Aorta (tissue), 5 donors: ENCODE measurements around the gene UTP14C. TPM values are rescaled to one million over a fixed set of nuclear protein-coding genes. Genes with fewer than 3 reads are reported as not detected.

ENCODE experiments used
- ATAC-seq: fragments of 200-7000 bp; cut with Tn5 transposase; one replicate; pipeline ENCODE4 v1.9.1; 2022; ENCODE audit warnings: moderate library complexity; ENCODE audit not compliant: low FRiP score
- DNase-seq, 2 donors: peaks; one replicate each; pipeline ENCODE4 v3.0.0-alpha.2; 2020
- H3K27ac ChIP-seq, 2 donors: one replicate each; pipeline ENCODE4 v1.5.1; 2013; ENCODE audit warnings: low read length in 2 of 2, mild to moderate bottlenecking in 2 of 2, moderate library complexity in 2 of 2, control low read depth in 1 of 2, inconsistent platforms in 1 of 2, low read depth in 1 of 2
- H3K27me3 ChIP-seq, 2 donors: one replicate each; pipeline ENCODE4 v1.6.1; 2013; ENCODE audit warnings: control low read depth in 1 of 2, low read length in 1 of 2, mild to moderate bottlenecking in 1 of 2, moderate library complexity in 1 of 2; ENCODE audit not compliant: insufficient read depth in 2 of 2, control insufficient read depth in 1 of 2
- H3K36me3 ChIP-seq, 2 donors: one replicate each; pipeline ENCODE4 v1.6.1; 2013; ENCODE audit warnings: control low read depth in 1 of 2, low read length in 1 of 2, mild to moderate bottlenecking in 1 of 2; ENCODE audit not compliant: insufficient read depth in 2 of 2, control insufficient read depth in 1 of 2
- H3K4me1 ChIP-seq, 2 donors: one replicate each; pipeline ENCODE4 v1.6.1; 2013; ENCODE audit warnings: low read length in 2 of 2, control low read depth in 1 of 2, mild to moderate bottlenecking in 1 of 2, moderate library complexity in 1 of 2; ENCODE audit not compliant: insufficient read depth in 2 of 2, control insufficient read depth in 1 of 2
- H3K4me3 ChIP-seq, 2 donors: one replicate each; pipeline ENCODE4 v1.5.1; 2013; ENCODE audit warnings: low read length in 2 of 2, control low read depth in 1 of 2, mild to moderate bottlenecking in 1 of 2
- H3K9me3 ChIP-seq: one replicate; pipeline ENCODE4 v1.6.1; 2013; ENCODE audit warnings: mild to moderate bottlenecking, low read length; ENCODE audit not compliant: control insufficient read depth
- WGBS, 2 donors: extraction: QIAGEN DNeasy Blood & Tissue Kit; methylation state at CpG; one replicate each; pipeline ENCODE4 v1.1.7; 2013; 5-methylcytosine and 5-hydroxymethylcytosine counted together
- intact Hi-C, 2 donors: fragments of 100-400 bp; cut with DNase I; formaldehyde crosslinking; loops; one replicate each; pipeline versions ENCODE4 v1.14.2 to v1.15.0; 2022
- polyA plus RNA-seq, 2 donors: library from polyadenylated mRNA; stranded (reverse); fragments of 200-250 nt; gene quantifications; one replicate each; pipeline ENCODE4 v1.2.3, GENCODE V29; 2013
- total RNA-seq, 2 donors: library from RNA; stranded (reverse); fragmentation: NEBNext Ultra II Directional; extraction: Animal tissue kit (Norgen Biotek cat#: 25700); gene quantifications; one replicate each; pipeline ENCODE4 v1.2.1, GENCODE V29; 2021
- donor health status: healthy with polysubstance abuse.
- donor health status: Bipolar disorder and iron deficiency.
- donor health status: DM: no; HTN: no; CAD: no.
- donor health status: DM: no; HTN: no; CAD: no.
- donor health status: DM: yes; HTN: yes; CAD: no.

The UTP14C gene
- total and polyA plus RNA-seq, 4 donors, result 4.4 to 18.0 (median 11.3) TPM

DNA sequence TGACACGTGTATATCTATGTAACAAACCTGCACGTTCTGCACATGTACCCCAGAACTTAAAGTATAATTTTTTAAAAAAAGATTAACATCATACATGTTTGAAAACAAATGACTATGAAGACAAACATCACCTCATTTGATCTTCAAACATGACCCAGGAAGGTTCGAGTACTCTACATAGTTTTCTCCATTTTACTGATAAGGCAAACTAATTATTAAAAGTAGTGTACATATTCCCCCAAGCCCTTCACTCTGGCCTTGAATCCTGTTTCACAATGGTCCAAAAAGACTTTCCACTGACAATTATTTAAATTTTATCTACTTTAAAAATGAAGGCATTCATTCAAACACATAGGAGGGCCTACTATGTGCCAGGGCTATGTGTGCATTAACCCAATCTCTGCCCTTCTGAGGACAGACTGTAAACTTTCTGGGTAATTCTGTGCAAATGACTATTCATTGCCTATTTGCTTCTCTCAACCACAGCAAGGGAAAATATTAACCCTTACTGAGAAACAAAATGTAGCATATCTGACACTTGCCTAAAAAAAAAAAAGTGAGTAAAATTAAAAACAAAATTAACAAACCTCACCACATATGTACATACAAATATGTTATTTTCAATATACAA is 35.4 kb upstream of the UTP14C start:
- ATAC-seq (no peak), DNase-seq (no peak)
- no peaks in the 10 kb centered on the region for H3K4me1 ChIP-seq
- H3K4me3 ChIP-seq, result no peak overlapping the region
- H3K9me3 ChIP-seq, result no peaks in the 10 kb centered on the region
- no peaks in the 10 kb centered on the region for H3K27me3 ChIP-seq
- WGBS, 2 donors, result 91 to 92% methylated on average over 3 of the region's 3 CpGs
- H3K27ac ChIP-seq, result no peak overlapping the region
- no peaks in the 10 kb centered on the region for H3K36me3 ChIP-seq
- intact Hi-C loops, result no loop called here

DNA sequence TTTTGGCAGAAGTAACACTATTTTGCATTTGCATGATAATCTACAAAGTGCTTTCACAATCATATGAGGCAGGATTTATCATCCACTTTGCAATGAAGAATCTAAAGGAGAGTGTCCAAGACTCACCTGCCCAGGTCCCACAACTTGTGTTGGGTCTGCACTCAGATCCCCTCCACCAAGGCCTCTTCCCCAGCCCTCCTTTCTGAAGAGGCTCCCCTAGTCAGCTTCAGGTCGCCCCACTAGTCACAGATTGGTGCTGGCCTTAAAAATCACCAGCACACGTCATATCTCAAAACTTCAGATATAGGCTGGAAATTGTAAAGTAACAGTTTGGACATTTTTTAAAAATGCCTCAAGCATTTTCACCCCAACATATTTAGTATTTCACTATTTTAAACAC is 30.8 kb upstream of the UTP14C start:
- no peak overlapping the region for H3K27ac ChIP-seq
- H3K9me3 ChIP-seq, result no peaks in the 10 kb centered on the region
- H3K36me3 ChIP-seq, result no peaks in the 10 kb centered on the region
- no peak overlapping the region for H3K4me3 ChIP-seq
- no peaks in the 10 kb centered on the region for H3K27me3 ChIP-seq
- peaks cover 0 to 4% of the 10 kb centered on the region in 2 donors for H3K4me1 ChIP-seq
- ATAC-seq, result no peak
- no peak for DNase-seq
- intact Hi-C loops, result no loop called here
- WGBS, 2 donors, result 92 to 95% methylated on average over 2 of the region's 2 CpGs

DNA sequence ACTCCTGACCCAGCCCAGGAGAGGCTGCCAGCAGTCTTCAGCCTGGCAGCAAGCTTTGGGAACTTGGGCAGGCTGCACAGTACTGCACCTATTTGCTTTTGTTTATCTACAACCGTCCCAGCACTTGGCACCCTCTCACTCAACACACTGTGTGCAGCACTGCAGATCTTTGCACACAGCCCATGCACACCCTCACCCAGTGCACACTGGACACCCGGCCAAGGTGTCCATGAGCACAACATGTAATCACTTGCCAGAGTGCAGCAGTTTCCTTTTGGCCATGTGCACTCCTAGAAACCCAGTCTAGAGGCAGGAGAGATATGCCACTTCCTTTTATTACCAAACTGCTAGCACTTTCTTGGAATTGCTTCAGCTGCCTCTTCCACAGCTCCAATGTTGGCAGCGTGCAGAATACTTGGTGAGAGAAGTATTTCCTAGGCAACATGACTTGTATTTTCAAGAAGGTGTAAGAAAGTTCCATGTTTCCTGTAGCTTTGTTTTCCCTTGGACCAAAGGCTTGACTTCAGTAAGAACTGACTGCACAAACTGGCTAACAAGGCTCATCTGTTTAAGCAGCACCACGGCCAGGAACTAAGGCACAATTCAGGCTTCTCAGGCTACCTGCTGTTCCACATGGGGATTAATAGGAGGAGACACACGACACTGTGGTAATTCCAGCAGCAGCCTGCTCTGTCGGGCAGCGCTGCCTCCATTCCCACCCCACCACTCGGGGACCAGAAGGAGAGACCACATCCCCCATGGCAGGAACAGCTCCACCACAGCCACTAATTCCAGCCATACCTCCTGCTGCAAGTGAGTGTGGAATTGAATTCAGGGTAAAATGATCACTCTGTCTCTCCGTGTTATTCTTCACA is 28.6 kb upstream of the UTP14C start:
- H3K27ac ChIP-seq, result no peak overlapping the region
- peak; percentile 78 for ATAC-seq
- intact Hi-C loops, result no loop called here
- no peak overlapping the region for H3K4me3 ChIP-seq
- no peaks in the 10 kb centered on the region for H3K36me3 ChIP-seq
- no peaks in the 10 kb centered on the region for H3K27me3 ChIP-seq
- 9 to 11% methylated on average over 9 of the region's 9 CpGs for WGBS, 2 donors
- DNase-seq, result no peak
- H3K9me3 ChIP-seq, result no peaks in the 10 kb centered on the region
- H3K4me1 ChIP-seq, result peaks cover 0 to 4% of the 10 kb centered on the region in 2 donors

DNA sequence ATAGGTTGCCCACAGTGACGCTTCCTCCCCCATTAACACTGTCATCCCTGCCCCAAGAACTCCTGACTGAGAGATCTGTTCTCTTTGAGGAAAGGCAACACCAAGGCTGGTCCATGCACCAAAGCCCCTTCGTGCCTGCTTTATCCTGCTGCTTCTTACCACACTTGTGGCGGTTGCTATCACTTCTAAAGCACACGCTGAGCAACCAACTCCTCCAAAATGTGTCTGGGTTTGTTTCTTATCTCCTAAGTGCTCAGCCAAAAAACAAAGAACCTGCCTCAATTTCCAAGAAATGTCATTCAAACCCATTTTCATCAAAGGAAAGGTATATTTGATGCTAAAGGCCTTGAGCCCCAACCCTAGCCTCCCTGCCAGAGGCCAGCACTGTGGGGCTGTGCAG is 27.9 kb upstream of the UTP14C start:
- 89 to 94% methylated on average over 4 of the region's 4 CpGs for WGBS, 2 donors
- ATAC-seq, result no peak
- H3K27me3 ChIP-seq, result no peaks in the 10 kb centered on the region
- H3K4me1 ChIP-seq, result peaks cover 0 to 4% of the 10 kb centered on the region in 2 donors
- H3K27ac ChIP-seq, result no peak overlapping the region
- DNase-seq, result no peak
- intact Hi-C loops, result no loop called here
- H3K4me3 ChIP-seq, result no peak overlapping the region
- no peaks in the 10 kb centered on the region for H3K9me3 ChIP-seq
- no peaks in the 10 kb centered on the region for H3K36me3 ChIP-seq

DNA sequence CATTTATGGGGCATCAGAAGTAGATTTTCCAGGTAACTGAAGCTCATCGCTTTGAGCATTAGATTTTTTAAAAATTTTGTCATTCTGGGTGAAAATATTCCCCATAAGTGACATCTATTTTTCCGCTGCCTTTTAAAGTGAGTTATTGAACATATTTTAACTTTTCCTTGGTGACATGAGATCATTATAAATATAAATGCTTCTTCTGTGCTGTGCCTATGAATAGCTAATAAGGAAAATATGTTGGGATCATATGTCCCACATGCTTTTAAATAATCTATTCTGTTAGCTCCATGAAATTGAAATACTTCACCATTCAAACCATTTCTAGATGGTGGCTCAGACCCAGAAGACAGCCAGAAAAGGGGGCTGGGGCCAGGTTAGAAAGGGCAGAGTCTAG is 27.3 kb upstream of the UTP14C start:
- peaks cover 0 to 4% of the 10 kb centered on the region in 2 donors for H3K4me1 ChIP-seq
- intact Hi-C loops, result no loop called here
- 97 to 98% methylated on average over 2 of the region's 2 CpGs for WGBS, 2 donors
- H3K36me3 ChIP-seq, result no peaks in the 10 kb centered on the region
- no peaks in the 10 kb centered on the region for H3K27me3 ChIP-seq
- no peaks in the 10 kb centered on the region for H3K9me3 ChIP-seq
- H3K4me3 ChIP-seq, result no peak overlapping the region
- H3K27ac ChIP-seq, result no peak overlapping the region
- ATAC-seq (no peak), DNase-seq (no peak)

- Histone ChIP-seq H3K4me1 (peaks cover 0 to 4% of the 10 kb centered on the region in 2 donors), H3K36me3 (no peaks in the 10 kb centered on the region), H3K9me3 (no peaks in the 10 kb centered on the region), H3K4me3 (no peak overlapping the region), H3K27ac (no peak overlapping the region), H3K27me3 (no peaks in the 10 kb centered on the region)
- DNase-seq, result no peak
- ATAC-seq, result no peak
- 87 to 93% methylated on average over 8 of the region's 8 CpGs for WGBS, 2 donors
- intact Hi-C loops, result loop anchor here in 1 of 2 donors (2.0 kb wide), 1 partner anchor 131 kb away; the partner anchor contains the start of gene NEK5
These were observed 26.7 kb upstream of the UTP14C start for GRCh38 chr13:51997641-51998330.

DNA sequence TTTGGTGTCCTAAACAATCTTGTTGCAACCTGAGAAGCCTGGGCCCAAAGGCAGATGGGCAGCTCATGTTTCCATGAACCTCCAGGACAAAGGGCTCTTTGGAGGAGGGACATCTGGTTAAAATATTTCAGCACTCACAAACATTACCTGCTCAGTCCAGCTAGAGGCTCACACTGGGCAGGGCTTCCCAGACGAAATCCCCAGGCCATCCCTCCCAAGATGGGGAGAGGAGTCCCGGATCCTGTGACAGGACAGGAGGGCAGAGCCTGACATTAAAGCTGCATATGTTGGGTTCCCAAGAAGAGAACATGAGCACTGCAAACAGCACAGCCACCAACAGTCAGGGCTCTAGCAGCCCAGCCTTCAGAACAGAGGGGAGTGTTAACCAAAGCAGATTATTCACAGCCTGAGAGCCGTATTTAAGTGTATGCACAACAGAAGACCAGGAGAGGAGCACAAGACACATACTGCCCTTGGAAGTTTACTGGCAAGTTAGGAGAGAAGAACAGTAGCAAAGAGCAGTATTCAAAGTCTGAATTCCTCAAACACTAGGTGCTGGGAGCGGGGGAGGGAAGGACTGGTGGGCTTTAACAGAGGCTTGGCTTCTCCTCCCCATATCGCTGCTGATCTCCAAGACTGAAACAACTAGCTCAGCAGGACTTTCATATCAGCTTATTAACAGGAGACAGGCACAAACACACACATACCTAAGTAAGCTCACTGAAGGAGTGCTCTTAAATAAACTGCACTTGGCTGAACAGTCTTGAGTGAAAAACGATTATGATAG is 25.6 kb upstream of the UTP14C start:
- Histone ChIP-seq H3K27ac (no peak overlapping the region), H3K36me3 (no peaks in the 10 kb centered on the region), H3K4me1 (peaks cover 0 to 4% of the 10 kb centered on the region in 2 donors), H3K9me3 (no peaks in the 10 kb centered on the region), H3K27me3 (no peaks in the 10 kb centered on the region), H3K4me3 (no peak overlapping the region)
- intact Hi-C loops, result loop anchor here in 1 of 2 donors (2.0 kb wide), 1 partner anchor 130 kb away; the partner anchor contains the start of gene NEK5
- ATAC-seq (no peak), DNase-seq (no peak)
- WGBS, 2 donors, result 46 to 47% methylated on average over 6 of the region's 6 CpGs

GRCh38 chr13:51999510-51999911 is 25.0 kb upstream of the UTP14C start:
- DNase-seq (peak; percentile 71 to 85), ATAC-seq (peak; percentile 31)
- intact Hi-C loops, result loop anchor here in 1 of 2 donors (2.0 kb wide), 1 partner anchor 129 kb away; the partner anchor contains the start of gene NEK5
- H3K4me3 ChIP-seq, result no peak overlapping the region
- H3K9me3 ChIP-seq, result no peaks in the 10 kb centered on the region
- no peaks in the 10 kb centered on the region for H3K36me3 ChIP-seq
- H3K27ac ChIP-seq, result no peak overlapping the region
- H3K27me3 ChIP-seq, result no peaks in the 10 kb centered on the region
- WGBS, 2 donors, result 7 to 8% methylated on average over 13 of the region's 13 CpGs
- H3K4me1 ChIP-seq, result peaks cover 0 to 4% of the 10 kb centered on the region in 2 donors
